Activated naive CD8-positive, alpha-beta T cell treated with anti-CD3 and anti-CD28 coated beads for 36 hours (primary cell): ENCODE results near the gene TAF11L6. TPM values are rescaled to one million over a fixed set of nuclear protein-coding genes. Genes with fewer than 3 reads are reported as not detected.
"Not testable (repeated sequence)": the region's sequence is repeated elsewhere in the genome, so short reads cannot be mapped to it uniquely, and the experiment has no call there.

Source experiments
- DNase-seq: peaks from one replicate; pipeline ENCODE4 v3.0.0; 2021
- H3K27ac Mint-ChIP-seq: one replicate; pipeline ENCODE4 v1.8.0; 2022; ENCODE audit warnings: mild to moderate bottlenecking, moderate library complexity, mixed read lengths
- H3K27me3 Mint-ChIP-seq: one replicate; pipeline ENCODE4 v1.8.0; 2022; ENCODE audit warnings: mild to moderate bottlenecking, mixed read lengths
- H3K36me3 Mint-ChIP-seq: one replicate; pipeline ENCODE4 v1.8.0; 2021; ENCODE audit warnings: mild to moderate bottlenecking, mixed read lengths
- H3K4me1 Mint-ChIP-seq: one replicate; pipeline ENCODE4 v1.8.0; 2021; ENCODE audit warnings: mixed read lengths
- H3K4me3 Mint-ChIP-seq: one replicate; pipeline ENCODE4 v1.8.0; 2022; ENCODE audit warnings: mild to moderate bottlenecking, moderate library complexity, mixed read lengths
- H3K9me3 Mint-ChIP-seq: one replicate; pipeline ENCODE4 v1.8.0; 2022; ENCODE audit warnings: mixed read lengths
- total RNA-seq, 2 experiments: library from RNA; stranded (reverse); gene quantifications; one replicate each; pipeline ENCODE4 v1.2.3, GENCODE V29; 2021

TAF11L6 gene
- not detected for total RNA-seq

DNA sequence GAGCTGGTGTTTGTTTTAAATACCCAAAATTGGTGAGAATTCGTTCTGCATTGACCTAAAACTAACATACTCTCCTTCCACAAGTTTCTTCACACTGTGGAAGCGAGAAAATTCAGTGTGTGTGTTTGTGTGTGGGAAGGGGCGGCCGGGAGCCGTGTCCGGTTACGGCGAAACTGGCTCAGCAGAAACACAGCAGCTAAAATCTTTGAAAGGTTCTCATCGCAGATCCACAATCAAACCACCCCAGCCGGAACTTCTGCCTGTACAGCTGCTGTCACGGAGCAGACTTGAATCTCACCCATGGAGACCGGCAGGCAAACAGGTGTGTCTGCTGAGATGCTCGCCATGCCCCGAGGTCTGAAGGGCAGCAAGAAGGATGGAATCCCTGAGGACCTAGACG, at the start of gene TAF11L6:
Gene TAF11L6, plus strand, starts transcription at position 301 of the 400 bp plus-strand sequence.
- not testable (repeated sequence) for H3K27ac Mint-ChIP-seq, H3K27me3 Mint-ChIP-seq, H3K9me3 Mint-ChIP-seq

DNA sequence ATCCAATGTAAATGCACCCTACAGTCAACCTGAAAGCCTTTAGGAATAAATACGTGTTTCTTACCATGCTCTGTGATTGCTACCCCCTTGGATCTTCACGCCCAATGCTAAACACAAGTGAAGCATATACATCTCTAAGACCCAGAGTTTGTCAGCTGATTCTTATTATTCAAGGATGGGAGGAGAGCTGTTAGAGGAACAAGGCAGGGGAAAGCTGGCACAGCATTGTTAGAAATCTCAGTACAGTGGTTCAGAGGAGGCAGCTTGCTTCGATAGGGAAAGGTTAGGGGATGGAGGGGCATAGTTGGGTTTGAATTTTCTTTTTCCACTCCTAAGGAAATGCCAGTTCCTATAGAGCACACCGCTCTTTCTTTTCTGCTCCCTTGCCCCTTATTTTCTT, 47.1 kb upstream of the TAF11L6 start:
- H3K4me3 Mint-ChIP-seq = no peak overlapping the region
- H3K4me1 Mint-ChIP-seq = no peaks in the 10 kb centered on the region
- H3K27ac Mint-ChIP-seq = no peak overlapping the region
- no peaks in the 10 kb centered on the region for H3K27me3 Mint-ChIP-seq
- no peaks in the 10 kb centered on the region for H3K9me3 Mint-ChIP-seq
- H3K36me3 Mint-ChIP-seq = no peaks in the 10 kb centered on the region
- no peak for DNase-seq

More for the DNA sequence above, at the start of gene TAF11L6:
- not testable (repeated sequence) for H3K36me3 Mint-ChIP-seq, H3K4me1 Mint-ChIP-seq, DNase-seq, H3K4me3 Mint-ChIP-seq

DNA sequence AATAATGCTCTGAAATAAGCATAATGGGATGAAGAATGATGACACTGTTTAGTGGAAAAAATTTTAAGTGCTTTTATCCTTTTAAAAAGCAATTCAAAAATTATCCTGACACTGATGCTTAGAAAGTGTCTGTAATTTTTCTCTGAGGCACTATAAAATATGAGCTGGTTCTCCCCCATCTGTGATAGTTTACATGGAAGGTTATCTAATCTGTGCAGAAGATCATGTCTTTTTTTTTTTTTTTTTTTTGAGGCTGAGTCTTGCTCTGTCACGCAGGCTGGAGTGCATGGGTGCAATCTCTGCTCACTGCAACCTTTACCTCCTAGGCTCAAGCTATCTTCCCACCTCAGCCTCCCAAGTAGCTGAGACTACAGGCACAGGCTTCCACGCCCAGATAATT, 45.7 kb upstream of the TAF11L6 start:
- H3K27me3 Mint-ChIP-seq = no peaks in the 10 kb centered on the region
- H3K4me3 Mint-ChIP-seq = no peak overlapping the region
- DNase-seq = no peak
- H3K9me3 Mint-ChIP-seq = no peaks in the 10 kb centered on the region
- H3K36me3 Mint-ChIP-seq = no peaks in the 10 kb centered on the region
- H3K4me1 Mint-ChIP-seq = no peaks in the 10 kb centered on the region
- no peak overlapping the region for H3K27ac Mint-ChIP-seq

DNA sequence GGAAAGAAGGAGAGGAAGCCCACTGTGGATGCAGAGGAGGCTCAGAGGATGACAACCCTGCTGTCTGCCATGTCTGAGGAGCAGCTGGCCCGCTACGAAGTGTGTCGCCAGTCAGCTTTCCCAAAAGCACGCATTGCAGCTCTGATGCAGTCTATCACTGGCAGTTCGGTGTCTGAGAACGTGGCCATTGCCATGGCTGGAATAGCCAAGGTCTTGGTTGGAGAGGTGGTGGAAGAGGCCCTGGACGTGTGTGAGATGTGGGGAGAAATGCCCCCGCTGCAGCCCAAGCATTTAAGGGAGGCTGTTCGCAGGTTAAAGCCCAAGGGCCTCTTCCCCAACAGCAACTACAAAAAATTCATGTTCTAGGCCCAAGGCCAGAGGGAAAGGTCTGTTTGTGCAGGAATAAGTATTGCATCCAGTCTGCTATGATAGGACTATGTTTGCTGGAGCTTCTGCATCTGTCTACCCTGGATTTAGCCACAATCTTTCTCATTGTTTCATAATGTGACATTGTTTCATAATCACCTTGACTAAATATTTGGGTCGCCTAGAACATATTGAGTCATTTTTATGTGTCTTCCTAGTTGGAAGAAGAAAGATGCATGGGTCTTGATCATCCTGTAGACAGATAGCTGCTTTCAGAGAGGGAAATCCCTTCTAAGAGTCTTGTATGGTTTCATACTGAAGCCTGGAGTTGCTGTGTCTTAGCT, 41.9 kb upstream of the TAF11L6 start:
- not testable (repeated sequence) for H3K9me3 Mint-ChIP-seq, H3K4me3 Mint-ChIP-seq, DNase-seq, H3K27me3 Mint-ChIP-seq, H3K27ac Mint-ChIP-seq, H3K4me1 Mint-ChIP-seq, H3K36me3 Mint-ChIP-seq

DNA sequence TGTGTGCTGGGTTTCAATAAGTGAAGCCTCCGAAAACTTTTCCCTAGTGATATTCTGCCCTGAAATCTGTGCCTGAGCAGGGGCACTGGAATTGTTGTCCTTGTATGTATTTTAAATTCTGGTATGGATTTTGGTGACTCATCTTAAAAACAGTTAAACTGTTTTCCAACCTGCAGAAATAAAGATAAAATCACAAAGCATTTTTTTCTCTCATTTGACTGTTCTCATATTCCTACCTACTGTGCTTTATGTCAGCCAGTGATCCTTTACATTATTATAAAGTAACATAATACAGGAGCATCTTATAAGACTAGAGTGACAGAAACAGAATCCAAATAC, 41.3 kb upstream of the TAF11L6 start:
- no peaks in the 10 kb centered on the region for H3K27me3 Mint-ChIP-seq
- no peaks in the 10 kb centered on the region for H3K36me3 Mint-ChIP-seq

DNA sequence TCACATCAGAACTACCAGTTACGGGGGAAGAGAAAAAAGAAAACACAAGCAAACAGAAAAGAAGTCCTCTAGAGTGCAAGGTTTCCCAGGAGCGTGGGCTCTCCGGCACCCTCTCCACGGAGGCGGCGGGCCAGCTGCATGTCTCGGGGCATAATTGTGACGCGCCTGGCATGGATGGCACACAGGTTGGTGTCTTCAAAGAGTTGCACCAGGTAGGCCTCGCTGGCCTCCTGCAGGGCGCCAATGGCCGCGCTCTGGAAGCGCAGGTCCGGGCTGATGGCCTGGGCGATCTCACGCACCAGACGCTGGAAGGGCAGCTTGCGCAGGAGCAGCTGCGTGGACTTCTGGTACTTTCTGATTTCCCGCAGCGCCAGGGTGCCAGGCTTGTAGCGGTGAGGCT, 37.2 kb upstream of the TAF11L6 start:
- H3K9me3 Mint-ChIP-seq, H3K36me3 Mint-ChIP-seq, H3K4me3 Mint-ChIP-seq: not testable (repeated sequence)

More for the DNA sequence above, 41.3 kb upstream of the TAF11L6 start:
- DNase-seq = no peak
- H3K9me3 Mint-ChIP-seq = no peaks in the 10 kb centered on the region
- H3K27ac Mint-ChIP-seq = no peak overlapping the region
- H3K4me1 Mint-ChIP-seq = no peaks in the 10 kb centered on the region
- no peak overlapping the region for H3K4me3 Mint-ChIP-seq

DNA sequence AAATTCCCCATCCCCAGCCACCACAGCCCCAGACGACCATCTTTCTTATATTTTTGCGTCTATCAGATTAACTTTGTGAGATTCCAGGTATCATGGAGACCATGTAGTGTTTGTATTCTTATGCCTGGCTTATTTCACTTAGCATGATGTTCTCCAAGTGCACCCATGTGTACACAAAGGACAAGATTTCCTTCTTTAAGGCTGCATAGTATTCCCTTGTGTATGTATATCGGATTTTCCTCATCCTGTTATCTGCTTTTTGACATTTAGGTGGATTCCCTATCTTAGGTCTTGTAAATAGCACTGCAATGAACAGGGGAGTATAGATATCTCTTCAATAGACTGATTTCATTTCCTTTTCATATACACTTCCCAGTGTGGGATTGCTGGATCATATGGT, 35.7 kb upstream of the TAF11L6 start:
- no peak for DNase-seq
- Mint-ChIP-seq H3K36me3 (no peaks in the 10 kb centered on the region), H3K27me3 (no peaks in the 10 kb centered on the region), H3K4me1 (no peaks in the 10 kb centered on the region), H3K4me3 (no peak overlapping the region), H3K9me3 (peaks cover 1% of the 10 kb centered on the region), H3K27ac (no peak overlapping the region)

More for the DNA sequence above, 37.2 kb upstream of the TAF11L6 start:
- not testable (repeated sequence) for DNase-seq, H3K4me1 Mint-ChIP-seq, H3K27me3 Mint-ChIP-seq, H3K27ac Mint-ChIP-seq

DNA sequence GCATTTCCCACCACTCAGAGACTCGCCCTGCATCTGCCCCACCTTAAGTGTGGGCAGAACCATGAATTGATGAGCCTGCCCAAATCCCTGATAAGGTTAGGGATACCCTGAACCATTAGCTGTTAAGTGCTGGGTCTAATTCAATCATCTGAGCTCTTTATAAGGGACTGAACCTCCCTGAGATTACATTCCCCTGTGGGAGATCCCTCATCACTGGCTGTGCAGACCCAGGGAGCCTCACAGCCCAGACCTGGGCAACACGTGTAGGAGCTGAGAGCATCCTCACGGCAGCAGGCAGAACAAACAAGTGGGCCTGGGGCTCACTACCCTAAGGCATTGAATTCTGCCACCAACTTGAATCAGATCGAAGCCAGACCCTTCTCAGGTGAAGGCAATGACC, 31.0 kb upstream of the TAF11L6 start:
- Mint-ChIP-seq H3K27ac (no peak overlapping the region), H3K9me3 (peaks cover 5% of the 10 kb centered on the region), H3K36me3 (no peaks in the 10 kb centered on the region), H3K4me3 (no peak overlapping the region), H3K27me3 (no peaks in the 10 kb centered on the region), H3K4me1 (no peaks in the 10 kb centered on the region)
- no peak for DNase-seq

DNA sequence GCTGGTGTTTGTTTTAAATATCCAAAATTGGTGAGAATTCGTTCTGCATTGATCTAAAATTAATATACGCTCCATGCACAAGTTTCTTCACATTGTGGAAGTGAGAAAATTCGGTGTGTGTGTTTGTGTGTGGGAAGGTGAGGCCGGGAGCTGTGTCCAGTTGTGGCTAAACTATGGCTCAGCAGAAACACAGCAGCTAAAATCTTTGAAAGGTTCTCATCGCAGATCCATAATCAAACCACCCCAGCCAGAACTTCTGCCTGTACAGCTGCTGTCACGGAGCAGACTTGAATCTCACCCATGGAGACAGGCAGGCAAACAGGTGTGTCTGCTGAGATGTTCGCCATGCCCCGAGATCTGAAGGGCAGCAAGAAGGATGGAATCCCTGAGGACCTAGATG, 30.5 kb upstream of the TAF11L6 start, which contains the start of gene TAF11L2:
Gene TAF11L2, plus strand, starts transcription at position 301 of the 400 bp plus-strand sequence.
- not testable (repeated sequence) for H3K9me3 Mint-ChIP-seq, H3K4me1 Mint-ChIP-seq, DNase-seq, H3K27me3 Mint-ChIP-seq, H3K27ac Mint-ChIP-seq, H3K4me3 Mint-ChIP-seq, H3K36me3 Mint-ChIP-seq

DNA sequence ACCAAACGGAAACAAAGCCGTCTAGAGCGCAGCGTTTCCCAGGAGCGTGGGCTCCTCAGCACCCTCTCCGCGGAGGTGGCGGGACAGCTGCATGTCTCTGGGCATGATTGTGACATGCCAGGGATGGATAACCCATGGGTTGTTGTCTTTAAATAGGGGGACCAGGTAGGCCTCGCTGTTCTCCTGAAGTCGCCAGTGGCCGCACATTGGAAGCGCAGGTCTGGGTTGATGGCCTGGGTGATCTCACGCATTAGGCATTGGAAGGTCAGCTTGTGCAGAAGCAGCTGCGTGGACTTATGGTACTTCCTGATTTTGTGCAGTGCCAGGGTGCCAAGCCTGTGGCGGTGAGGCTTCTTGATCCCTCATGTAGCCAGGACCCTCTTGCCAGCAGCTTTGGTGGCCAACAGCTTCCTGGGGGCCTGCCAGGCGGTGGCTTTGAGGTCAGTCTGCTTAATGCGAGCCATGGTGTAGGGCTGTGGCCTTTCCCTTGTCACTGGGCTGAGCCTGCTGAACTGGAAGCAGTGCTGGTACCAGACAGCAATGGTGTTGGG, 16.6 kb upstream of the TAF11L6 start:
- DNase-seq = no peak
- H3K4me1 Mint-ChIP-seq = no peaks in the 10 kb centered on the region
- no peak overlapping the region for H3K27ac Mint-ChIP-seq
- H3K9me3 Mint-ChIP-seq = no peaks in the 10 kb centered on the region
- no peaks in the 10 kb centered on the region for H3K27me3 Mint-ChIP-seq
- no peak overlapping the region for H3K4me3 Mint-ChIP-seq
- no peaks in the 10 kb centered on the region for H3K36me3 Mint-ChIP-seq

DNA sequence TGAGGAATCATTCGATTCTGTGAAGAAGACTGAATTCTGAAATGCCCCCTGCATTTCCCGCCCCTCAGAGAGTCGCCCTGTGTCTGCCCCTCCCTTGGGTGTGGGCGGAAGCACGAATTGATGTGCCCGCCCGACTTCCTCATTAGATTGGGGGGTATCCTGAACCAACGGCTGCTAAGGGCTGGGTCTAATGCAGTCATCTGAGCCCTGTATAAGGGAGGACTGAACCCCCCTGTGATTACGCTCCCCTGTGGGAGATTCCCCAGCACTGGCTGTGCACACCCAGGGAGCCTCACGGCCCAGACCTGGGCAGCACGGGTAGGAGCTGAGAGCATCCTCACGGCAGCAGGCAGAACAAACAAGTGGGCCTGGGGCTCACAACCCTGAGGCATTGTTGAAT, 10.9 kb upstream of the TAF11L6 start:
- H3K27me3 Mint-ChIP-seq, H3K36me3 Mint-ChIP-seq, H3K9me3 Mint-ChIP-seq, H3K4me1 Mint-ChIP-seq, H3K27ac Mint-ChIP-seq, H3K4me3 Mint-ChIP-seq, DNase-seq: not testable (repeated sequence)

DNA sequence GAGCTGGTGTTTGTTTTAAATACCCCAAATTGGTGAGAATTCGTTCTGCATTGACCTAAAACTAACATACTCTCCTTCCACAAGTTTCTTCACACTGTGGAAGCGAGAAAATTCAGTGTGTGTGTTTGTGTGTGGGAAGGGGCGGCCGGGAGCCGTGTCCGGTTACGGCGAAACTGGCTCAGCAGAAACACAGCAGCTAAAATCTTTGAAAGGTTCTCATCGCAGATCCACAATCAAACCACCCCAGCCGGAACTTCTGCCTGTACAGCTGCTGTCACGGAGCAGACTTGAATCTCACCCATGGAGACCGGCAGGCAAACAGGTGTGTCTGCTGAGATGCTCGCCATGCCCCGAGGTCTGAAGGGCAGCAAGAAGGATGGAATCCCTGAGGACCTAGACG, 10.4 kb upstream of the TAF11L6 start, which contains the start of gene TAF11L3:
Gene TAF11L3, plus strand, starts transcription at position 301 of the 400 bp plus-strand sequence.
- not testable (repeated sequence) for H3K4me3 Mint-ChIP-seq, H3K27ac Mint-ChIP-seq, H3K4me1 Mint-ChIP-seq, H3K36me3 Mint-ChIP-seq, H3K27me3 Mint-ChIP-seq, H3K9me3 Mint-ChIP-seq, DNase-seq

DNA sequence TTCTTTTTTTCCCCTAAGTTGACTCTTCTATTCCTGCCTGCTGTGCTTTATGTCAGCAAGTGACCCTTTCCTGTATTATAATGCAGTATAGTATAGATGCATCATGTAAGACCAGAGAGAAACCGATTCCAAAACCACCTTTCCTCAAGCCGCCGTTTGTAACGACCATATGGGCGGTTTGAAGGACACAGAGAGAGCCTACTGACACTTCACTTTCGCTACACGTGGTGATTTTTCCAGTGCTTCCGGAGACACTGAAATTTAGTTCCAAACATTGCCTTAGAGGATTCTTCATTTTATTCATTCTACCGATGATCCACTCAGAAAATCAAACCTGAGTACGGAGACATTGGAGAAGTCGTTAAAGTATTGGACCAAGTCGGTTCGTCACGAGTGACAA, 9.0 kb upstream of the TAF11L6 start:
- H3K27ac Mint-ChIP-seq, H3K4me3 Mint-ChIP-seq, H3K9me3 Mint-ChIP-seq, H3K27me3 Mint-ChIP-seq, H3K36me3 Mint-ChIP-seq, H3K4me1 Mint-ChIP-seq, DNase-seq: not testable (repeated sequence)

DNA sequence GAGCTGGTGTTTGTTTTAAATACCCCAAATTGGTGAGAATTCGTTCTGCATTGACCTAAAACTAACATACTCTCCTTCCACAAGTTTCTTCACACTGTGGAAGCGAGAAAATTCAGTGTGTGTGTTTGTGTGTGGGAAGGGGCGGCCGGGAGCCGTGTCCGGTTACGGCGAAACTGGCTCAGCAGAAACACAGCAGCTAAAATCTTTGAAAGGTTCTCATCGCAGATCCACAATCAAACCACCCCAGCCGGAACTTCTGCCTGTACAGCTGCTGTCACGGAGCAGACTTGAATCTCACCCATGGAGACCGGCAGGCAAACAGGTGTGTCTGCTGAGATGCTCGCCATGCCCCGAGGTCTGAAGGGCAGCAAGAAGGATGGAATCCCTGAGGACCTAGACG, 7.0 kb upstream of the TAF11L6 start, which contains the start of gene TAF11L4:
Gene TAF11L4, plus strand, starts transcription at position 301 of the 400 bp plus-strand sequence.
- not testable (repeated sequence) for H3K4me1 Mint-ChIP-seq, H3K36me3 Mint-ChIP-seq, H3K9me3 Mint-ChIP-seq, H3K27ac Mint-ChIP-seq, H3K27me3 Mint-ChIP-seq, DNase-seq, H3K4me3 Mint-ChIP-seq

DNA sequence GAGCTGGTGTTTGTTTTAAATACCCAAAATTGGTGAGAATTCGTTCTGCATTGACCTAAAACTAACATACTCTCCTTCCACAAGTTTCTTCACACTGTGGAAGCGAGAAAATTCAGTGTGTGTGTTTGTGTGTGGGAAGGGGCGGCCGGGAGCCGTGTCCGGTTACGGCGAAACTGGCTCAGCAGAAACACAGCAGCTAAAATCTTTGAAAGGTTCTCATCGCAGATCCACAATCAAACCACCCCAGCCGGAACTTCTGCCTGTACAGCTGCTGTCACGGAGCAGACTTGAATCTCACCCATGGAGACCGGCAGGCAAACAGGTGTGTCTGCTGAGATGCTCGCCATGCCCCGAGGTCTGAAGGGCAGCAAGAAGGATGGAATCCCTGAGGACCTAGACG, 3.5 kb upstream of the TAF11L6 start, which contains the start of gene TAF11L5:
Gene TAF11L5, plus strand, starts transcription at position 301 of the 400 bp plus-strand sequence.
- H3K9me3 Mint-ChIP-seq, H3K36me3 Mint-ChIP-seq, H3K4me1 Mint-ChIP-seq, H3K27me3 Mint-ChIP-seq, DNase-seq, H3K27ac Mint-ChIP-seq, H3K4me3 Mint-ChIP-seq: not testable (repeated sequence)

DNA sequence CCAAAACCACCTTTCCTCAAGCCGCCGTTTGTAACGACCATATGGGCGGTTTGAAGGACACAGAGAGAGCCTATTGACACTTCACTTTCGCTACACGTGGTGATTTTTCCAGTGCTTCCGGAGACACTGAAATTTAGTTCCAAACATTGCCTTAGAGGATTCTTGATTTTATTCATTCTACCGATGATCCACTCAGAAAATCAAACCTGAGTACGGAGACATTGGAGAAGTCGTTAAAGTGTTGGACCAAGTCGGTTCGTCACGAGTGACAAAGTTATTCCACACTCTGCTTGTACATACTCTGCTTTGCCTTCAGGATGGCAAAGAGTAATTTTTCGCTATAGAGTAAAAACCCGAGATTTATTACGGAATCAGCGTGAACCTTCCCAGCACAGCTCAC, 2.0 kb upstream of the TAF11L6 start:
- not testable (repeated sequence) for H3K27ac Mint-ChIP-seq, H3K36me3 Mint-ChIP-seq, H3K4me1 Mint-ChIP-seq, H3K9me3 Mint-ChIP-seq, H3K27me3 Mint-ChIP-seq, H3K4me3 Mint-ChIP-seq, DNase-seq
